Endothelial cell of umbilical vein (primary cell): Measurements from ENCODE around the gene NAP1L4. TPM values are rescaled to one million over a fixed set of nuclear protein-coding genes. Genes with fewer than 3 reads are reported as not detected.

Experiments used
- BruUV-seq: library from RNA; stranded (reverse); fragments of 400-500 nt; replicated peaks from 2 replicates; lab custom pipeline; 2021; lab: Mats Ljungman, UMichigan
- CTCF ChIA-PET: fragments of 300-600, 350-600 bp; sonication (Branson Sonifier 250); formaldehyde crosslinking; loops from one replicate; lab custom pipeline; 2021; ENCODE audit warnings: antibody characterized with exemption, inconsistent platforms; lab: Charles Lee
- POLR2A ChIA-PET: fragments of 300-600, 350-600 bp; sonication (Branson Sonifier 250); formaldehyde crosslinking; loops from one replicate; lab custom pipeline; 2021; ENCODE audit warnings: antibody characterized with exemption, inconsistent platforms; lab: Charles Lee
- DNase-seq: peaks from one replicate; pipeline ENCODE4 v3.0.0-alpha.2; 2011; ENCODE audit warnings: low read depth, low spot score
- FAIRE-seq: peaks from 2 replicates; lab custom pipeline; 2011; peaks lifted over from hg19 to GRCh38; lab: Jason Lieb, UNC
- H2AFZ ChIP-seq: 2 replicates; pipeline ENCODE4 v1.6.0; 2012; ENCODE audit warnings: low read depth, low read length, control low read depth, inconsistent platforms
- H3K27ac ChIP-seq: 2 replicates; pipeline ENCODE4 v1.5.1; 2011; ENCODE audit warnings: low read depth, mild to moderate bottlenecking, control low read depth, low read length, moderate library complexity; ENCODE audit not compliant: insufficient read depth
- H3K27me3 ChIP-seq, 2 experiments: 2 replicates each; pipeline versions ENCODE4 v1.6.0 to v1.6.1; 2011; ENCODE audit warnings: low read length in 2 of 2, mixed read lengths in 1 of 2; ENCODE audit not compliant: control insufficient read depth in 2 of 2, insufficient read depth in 2 of 2
- H3K36me3 ChIP-seq, 2 experiments: 2 replicates in 1 of 2; 3 replicates in 1 of 2; pipeline ENCODE4 v1.5.1; 2011; ENCODE audit warnings: low read length in 2 of 2, mild to moderate bottlenecking in 1 of 2, moderate library complexity in 1 of 2; ENCODE audit not compliant: control insufficient read depth in 2 of 2, insufficient read depth in 2 of 2; ENCODE audit errors: extremely low read depth in 1 of 2
- H3K4me1 ChIP-seq: 3 replicates; pipeline ENCODE4 v1.5.1; 2011; ENCODE audit warnings: mild to moderate bottlenecking, low read length; ENCODE audit not compliant: control insufficient read depth, insufficient read depth; ENCODE audit errors: extremely low read depth
- H3K4me2 ChIP-seq: 2 replicates; pipeline ENCODE4 v1.6.1; 2011; ENCODE audit warnings: low read length, control low read depth, mixed read lengths; ENCODE audit not compliant: insufficient read depth
- H3K4me3 ChIP-seq, 3 experiments: fragments of 200-600 bp in 1 of 3; sonication (generic), shearing (Covaris generic) in 1 of 3; replicated peaks in 1 of 3; 2 replicates each; pipeline ENCODE4 v1.5.1; 2011 to 2016; ENCODE audit warnings: control low read depth in 3 of 3, low read length in 3 of 3, mild to moderate bottlenecking in 2 of 3, inconsistent platforms in 1 of 3, low read depth in 1 of 3, moderate library complexity in 1 of 3; ENCODE audit not compliant: insufficient read depth in 1 of 3
- H3K79me2 ChIP-seq: 2 replicates; pipeline ENCODE4 v1.6.0; 2012; ENCODE audit warnings: low read length, inconsistent platforms; ENCODE audit not compliant: control insufficient read depth, insufficient read depth
- H3K9ac ChIP-seq: replicated peaks from 2 replicates; pipeline ENCODE3; 2011; ENCODE audit warnings: low read length, control low read depth; ENCODE audit not compliant: insufficient read depth; ENCODE audit errors: extremely low read depth
- H3K9me1 ChIP-seq: replicated peaks from 3 replicates; pipeline ENCODE4 v1.6.0; 2011; ENCODE audit warnings: mild to moderate bottlenecking, low read length; ENCODE audit not compliant: control insufficient read depth, insufficient read depth; ENCODE audit errors: extremely low read depth
- H3K9me3 ChIP-seq: replicated peaks from 2 replicates; pipeline ENCODE4 v1.5.1; 2012; ENCODE audit warnings: low read length, inconsistent platforms; ENCODE audit not compliant: control insufficient read depth, insufficient read depth
- H4K20me1 ChIP-seq: replicated peaks from 2 replicates; pipeline ENCODE3; 2011; ENCODE audit warnings: mild to moderate bottlenecking, low read length; ENCODE audit not compliant: control insufficient read depth, insufficient read depth; ENCODE audit errors: extremely low read depth
- EZH2 ChIP-seq: IDR thresholded peaks from 2 replicates; pipeline ENCODE4 v1.6.1; 2012; ENCODE audit warnings: borderline replicate concordance, low read depth, mild to moderate bottlenecking, moderate library complexity, low read length, inconsistent platforms; ENCODE audit not compliant: severe bottlenecking
- FOS ChIP-seq: IDR thresholded peaks from 2 replicates; pipeline ENCODE4 v1.6.1; 2011; ENCODE audit warnings: mild to moderate bottlenecking, low read length, moderate library complexity, borderline replicate concordance; ENCODE audit not compliant: insufficient read depth
- GATA2 ChIP-seq: IDR thresholded peaks from 2 replicates; pipeline ENCODE4 v1.7.0; 2011; ENCODE audit warnings: low read depth, mild to moderate bottlenecking, moderate library complexity, mixed read lengths, low read length; ENCODE audit not compliant: insufficient read length, insufficient read depth
- MYC ChIP-seq: IDR thresholded peaks from one replicate; pipeline ENCODE4 v1.6.1; 2011; ENCODE audit warnings: mild to moderate bottlenecking, low read depth, low read length
- POLR2A ChIP-seq: IDR thresholded peaks from 2 replicates; pipeline ENCODE4 v1.6.1; 2012; ENCODE audit warnings: low read depth, mild to moderate bottlenecking, control low read depth, low read length
- POLR2AphosphoS5 ChIP-seq: IDR thresholded peaks from 2 replicates; pipeline ENCODE4 v1.6.1; 2012; ENCODE audit warnings: low read depth, mild to moderate bottlenecking, control low read depth, low read length, moderate library complexity; ENCODE audit not compliant: insufficient read depth
- dilution Hi-C: fragments of 300-500 bp; cut with MboI; formaldehyde crosslinking; loops from one replicate; pipeline ENCODE4 v1.15.0; 2019; ENCODE audit warnings: low sequenced_read_pairs; ENCODE audit not compliant: extremely low pct_ligation_motif_present
- intact Hi-C: fragments of 100-400 bp; cut with micrococcal nuclease; formaldehyde crosslinking; loops from one replicate; pipeline ENCODE4 v1.10.0; 2022
- polyA plus RNA-seq, 4 experiments: library from polyadenylated mRNA; depleted of rRNA in 3 of 4; stranded (reverse) in 3 of 4; unstranded in 1 of 4; fragments of >200 nt; gene quantifications; 2 replicates each; pipeline versions ENCODE4 v1.2.1 to v1.2.3, GENCODE V29; 2011 to 2012; ENCODE audit warnings: missing spikeins in 1 of 4
- total RNA-seq: library from RNA; stranded (reverse); gene quantifications from 2 replicates; pipeline ENCODE4 v1.2.3, GENCODE V29; 2021
- TF ChIP-seq, protein P1 (sequence below): IDR thresholded peaks from 2 replicates; pipeline ENCODE4 v1.6.1; 2011; ENCODE audit not compliant: insufficient read depth, insufficient read length
- TF ChIP-seq, protein P2 (sequence below), 2 donors: IDR thresholded peaks; 1 replicate in 1 of 2; 2 replicates in 1 of 2; pipeline ENCODE4 v1.5.1; 2011; ENCODE audit warnings: low read length in 2 of 2, mild to moderate bottlenecking in 2 of 2, moderate library complexity in 2 of 2, control low read depth in 1 of 2, inconsistent platforms in 1 of 2, low read depth in 1 of 2; ENCODE audit not compliant: insufficient read depth in 1 of 2; ENCODE audit errors: extremely low read depth in 1 of 2

NAP1L4 gene
- total and polyA plus RNA-seq, 2 donors (not counting 3 experiments of a cell fraction or from before 2014, with no cell fraction given) = 100.0 to 177 TPM

GRCh38 chr11:2928605-2929530 is 63.3 kb downstream of the NAP1L4 start, which contains the start of gene PHLDA2:
TSS of gene PHLDA2 (minus strand) at chr11:2929420. CDS start at chr11:2929364, 56 bp downstream.
- no peak for TF ChIP-seq EZH2
- no peak for TF ChIP-seq FOS
- TF ChIP-seq, protein P1, sequence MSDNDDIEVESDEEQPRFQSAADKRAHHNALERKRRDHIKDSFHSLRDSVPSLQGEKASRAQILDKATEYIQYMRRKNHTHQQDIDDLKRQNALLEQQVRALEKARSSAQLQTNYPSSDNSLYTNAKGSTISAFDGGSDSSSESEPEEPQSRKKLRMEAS = no peak
- TF ChIP-seq, protein P2, sequence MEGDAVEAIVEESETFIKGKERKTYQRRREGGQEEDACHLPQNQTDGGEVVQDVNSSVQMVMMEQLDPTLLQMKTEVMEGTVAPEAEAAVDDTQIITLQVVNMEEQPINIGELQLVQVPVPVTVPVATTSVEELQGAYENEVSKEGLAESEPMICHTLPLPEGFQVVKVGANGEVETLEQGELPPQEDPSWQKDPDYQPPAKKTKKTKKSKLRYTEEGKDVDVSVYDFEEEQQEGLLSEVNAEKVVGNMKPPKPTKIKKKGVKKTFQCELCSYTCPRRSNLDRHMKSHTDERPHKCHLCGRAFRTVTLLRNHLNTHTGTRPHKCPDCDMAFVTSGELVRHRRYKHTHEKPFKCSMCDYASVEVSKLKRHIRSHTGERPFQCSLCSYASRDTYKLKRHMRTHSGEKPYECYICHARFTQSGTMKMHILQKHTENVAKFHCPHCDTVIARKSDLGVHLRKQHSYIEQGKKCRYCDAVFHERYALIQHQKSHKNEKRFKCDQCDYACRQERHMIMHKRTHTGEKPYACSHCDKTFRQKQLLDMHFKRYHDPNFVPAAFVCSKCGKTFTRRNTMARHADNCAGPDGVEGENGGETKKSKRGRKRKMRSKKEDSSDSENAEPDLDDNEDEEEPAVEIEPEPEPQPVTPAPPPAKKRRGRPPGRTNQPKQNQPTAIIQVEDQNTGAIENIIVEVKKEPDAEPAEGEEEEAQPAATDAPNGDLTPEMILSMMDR (IDR thresholded peaks at IDR 0.05; ENCODE audit: extremely low read depth in 1 of 2, insufficient read depth in 1 of 2, low read depth in 1 of 2, low read length in 2 of 2) = no peak
- TF ChIP-seq POLR2AphosphoS5 = peak; percentile 95
- TF ChIP-seq POLR2A = peak; percentile 95
- TF ChIP-seq MYC = peak; percentile 57
- TF ChIP-seq GATA2 = no peak
- ChIA-PET CTCF (interaction anchor here (0.9 to 3.1 kb wide), 17 partner anchors 8 to 450 kb away, joined by 3 to 46 read pairs (median 6); partner anchors contain the start of genes NAP1L4 and ZNF195), POLR2A (interaction anchor here (0.8 to 2.1 kb wide), 13 partner anchors 10 to 396 kb away, joined by 3 to 13 read pairs (median 4); partner anchors contain the start of genes CDKN1C and NAP1L4)
- TSS peak; percentile 91 for BruUV-seq
- Histone ChIP-seq H3K9ac (peak within 1 kb of the TSS; percentile 68), H3K9me3 (no peaks in the 10 kb centered on the region), H2AFZ (peak within 1 kb of the TSS; percentile 79), H3K4me3 (peak within 1 kb of the TSS; percentile 50 to 54 (median 53)), H3K79me2 (peaks cover 28% of the 10 kb centered on the region), H3K4me2 (peak within 1 kb of the TSS; percentile 79), H3K9me1 (no peaks in the 10 kb centered on the region), H3K27ac (peak within 1 kb of the TSS; percentile 78), H3K36me3 (no peaks in the 10 kb centered on the region), H3K4me1 (peaks cover 26% of the 10 kb centered on the region), H3K27me3 (no peaks in the 10 kb centered on the region), H4K20me1 (no peaks in the 10 kb centered on the region)
- DNase-seq = peak; percentile 59
- dilution Hi-C loops = no loop called here
- intact Hi-C loops = loop anchor here (1.0 kb wide), 1 partner anchor 31 kb away; no protein-coding TSS in a partner anchor
- FAIRE-seq = peak; percentile 66
